HG03457 (cell line): ENCODE data around the gene TRAF3IP3.

ENCODE experiments used
- ATAC-seq: cut with Tn5 transposase; IDR thresholded peaks from one replicate; pipeline ENCODE4 v1.9.1; 2021; ENCODE audit warnings: moderate number of reproducible peaks; ENCODE audit not compliant: unreplicated experiment

TRAF3IP3 gene

DNA sequence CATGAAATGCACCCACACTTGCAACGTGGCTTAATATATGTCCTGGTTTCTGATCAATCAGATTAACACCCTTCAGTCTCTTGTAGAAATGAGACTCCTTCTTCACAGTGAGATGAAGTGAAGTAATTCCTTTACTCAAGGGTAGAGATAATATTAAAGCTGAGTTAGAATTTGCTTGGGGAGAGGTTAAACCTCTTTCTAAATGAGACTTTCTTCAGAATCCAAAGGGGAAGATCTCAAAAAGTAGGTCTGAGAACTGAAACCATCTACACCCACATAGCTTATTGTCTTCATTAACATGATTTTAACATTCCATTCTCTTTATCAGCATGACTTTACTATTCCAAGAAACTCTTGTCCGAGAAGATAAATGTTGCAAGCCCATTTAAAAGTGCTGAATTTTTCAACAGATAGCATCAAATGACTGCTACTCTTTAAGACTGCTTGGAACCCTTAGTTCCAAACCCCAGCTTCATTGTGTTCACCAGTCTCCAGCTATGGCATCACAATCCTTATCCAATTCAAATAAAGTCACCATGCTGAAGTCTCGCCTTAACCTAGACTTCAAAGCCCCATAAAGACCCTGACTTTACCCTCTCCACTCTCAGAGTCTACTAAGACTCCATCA, 19.2 kb upstream of the TRAF3IP3 start:
- no peak for ATAC-seq

DNA sequence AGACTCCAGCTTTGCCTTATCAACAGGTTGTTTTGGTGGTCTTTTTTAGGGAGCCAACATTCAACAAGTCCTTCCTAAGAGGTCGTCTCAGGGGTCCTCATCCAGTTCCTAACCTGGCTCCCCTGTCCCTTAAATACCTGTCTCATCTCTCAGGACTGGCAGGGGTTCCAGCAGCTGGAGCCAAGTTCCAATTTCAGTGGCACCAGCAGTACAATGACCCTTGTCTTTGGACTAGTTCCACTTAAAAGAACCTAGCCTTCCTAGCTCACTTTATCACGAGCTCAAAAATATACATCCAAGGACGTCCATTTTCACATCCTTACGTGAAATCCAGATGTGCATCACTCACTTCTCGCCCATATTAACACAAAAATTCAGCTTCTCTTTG, 18.7 kb upstream of the TRAF3IP3 start:
- no peak for ATAC-seq

DNA sequence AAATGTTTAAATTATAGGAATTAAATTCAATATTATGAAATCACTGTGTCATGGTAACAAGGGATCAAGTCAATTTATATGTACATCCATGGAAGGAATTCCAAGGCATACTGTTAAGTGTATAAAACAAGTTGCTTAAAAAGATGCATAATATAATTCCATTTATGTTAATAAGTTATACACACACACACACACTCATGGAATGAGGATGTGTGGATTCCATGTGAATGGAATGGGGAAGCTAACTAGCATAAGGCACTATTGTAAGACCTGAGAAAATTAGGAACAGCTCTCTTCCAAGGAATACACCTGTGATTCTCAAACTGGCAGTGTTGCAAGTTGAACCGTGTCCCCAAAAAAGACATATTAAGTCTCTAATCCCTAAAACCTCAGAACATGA, 17.6 kb upstream of the TRAF3IP3 start:
- no peak for ATAC-seq

GRCh38 chr1:209741193-209741592, 14.7 kb upstream of the TRAF3IP3 start:
- no peak for ATAC-seq

GRCh38 chr1:209741889-209742288, 14.0 kb upstream of the TRAF3IP3 start:
- no peak for ATAC-seq

- no peak for ATAC-seq
Observed at GRCh38 chr1:209742409-209743144, 13.3 kb upstream of the TRAF3IP3 start.

DNA sequence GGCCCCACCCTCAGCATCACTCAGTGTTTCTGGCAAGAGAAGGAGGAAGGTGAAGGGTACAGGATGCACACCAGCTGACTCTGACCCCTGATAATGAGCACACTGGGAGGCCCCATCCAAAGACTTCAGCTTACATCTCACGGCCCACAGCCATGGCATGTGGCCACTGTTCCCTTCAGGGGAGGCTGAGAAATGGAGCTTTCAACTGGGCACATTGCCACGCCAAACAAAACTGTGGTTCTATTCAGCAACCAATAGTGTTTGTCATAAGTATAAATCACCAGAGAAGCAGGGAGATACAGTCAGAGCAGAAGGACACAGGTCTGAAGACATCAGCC, 12.7 kb upstream of the TRAF3IP3 start:
- ATAC-seq, result no peak

- ATAC-seq, result no peak
Observed at GRCh38 chr1:209746451-209747165, 9.2 kb upstream of the TRAF3IP3 start.

- ATAC-seq, result peak; percentile 72
Observed at GRCh38 chr1:209747580-209748262, 8.1 kb upstream of the TRAF3IP3 start.

DNA sequence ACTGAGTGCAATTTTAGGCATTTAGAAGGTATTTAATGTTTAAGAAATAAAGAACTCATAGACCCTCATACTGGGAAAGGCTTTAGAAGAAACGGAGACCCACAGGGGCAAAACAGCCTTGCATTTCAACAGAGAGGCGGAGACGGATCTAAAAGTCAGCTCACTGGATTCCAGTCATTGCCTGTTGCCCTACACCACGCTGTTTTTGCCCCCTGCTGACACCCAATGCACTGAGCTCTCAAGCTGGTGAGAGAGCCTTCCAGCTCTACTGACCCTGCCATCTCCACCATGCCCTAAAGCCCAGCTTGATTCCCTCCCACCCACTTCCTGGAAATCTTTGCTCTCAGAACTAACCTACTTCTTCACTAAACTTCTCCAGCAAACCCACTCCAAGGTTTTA, 7.2 kb upstream of the TRAF3IP3 start:
- no peak for ATAC-seq

DNA sequence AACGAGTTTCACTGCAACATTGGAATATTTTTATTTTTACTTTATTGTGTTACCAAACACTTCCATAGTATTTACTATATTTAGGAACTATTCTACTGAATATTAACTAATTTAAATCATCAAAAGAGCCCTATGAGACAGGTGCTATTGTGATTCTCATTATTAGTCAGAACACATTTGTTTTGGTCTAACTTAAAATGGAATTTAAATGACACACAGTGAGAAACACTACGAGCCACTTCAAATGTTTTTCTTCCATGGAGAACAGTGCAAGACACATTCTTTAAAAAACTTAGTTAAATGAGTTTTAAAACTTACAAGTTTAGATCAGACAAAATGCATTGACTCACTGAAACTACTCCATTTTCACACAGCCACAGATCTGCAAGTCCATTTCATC, 6.6 kb upstream of the TRAF3IP3 start:
- no peak for ATAC-seq

GRCh38 chr1:209749670-209750323, 6.1 kb upstream of the TRAF3IP3 start:
- ATAC-seq, result no peak

GRCh38 chr1:209751627-209752231, 4.1 kb upstream of the TRAF3IP3 start:
- peak; percentile 41 for ATAC-seq

- no peak for ATAC-seq
Observed at GRCh38 chr1:209752890-209753289, 3.0 kb upstream of the TRAF3IP3 start.

DNA sequence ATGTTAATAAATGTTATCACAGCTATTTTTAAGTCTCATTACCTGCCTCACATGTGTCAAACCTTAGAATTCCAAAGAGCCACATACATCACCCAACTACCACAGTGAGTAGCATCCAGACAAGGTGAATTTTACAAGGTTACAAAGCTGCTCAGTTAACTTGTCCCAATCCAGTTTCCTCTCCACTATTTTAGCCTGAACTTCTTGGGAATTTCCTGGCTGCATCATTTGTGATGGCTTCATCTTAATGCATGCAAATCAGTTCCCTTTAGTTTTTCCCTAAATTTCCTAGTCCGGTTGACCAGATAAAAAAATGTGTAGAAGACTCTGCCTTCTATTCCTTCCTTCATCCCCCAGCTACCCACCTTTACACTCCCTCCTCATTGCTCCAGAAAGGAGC, 597 bp upstream of the TRAF3IP3 start:
- ATAC-seq, result no peak

DNA sequence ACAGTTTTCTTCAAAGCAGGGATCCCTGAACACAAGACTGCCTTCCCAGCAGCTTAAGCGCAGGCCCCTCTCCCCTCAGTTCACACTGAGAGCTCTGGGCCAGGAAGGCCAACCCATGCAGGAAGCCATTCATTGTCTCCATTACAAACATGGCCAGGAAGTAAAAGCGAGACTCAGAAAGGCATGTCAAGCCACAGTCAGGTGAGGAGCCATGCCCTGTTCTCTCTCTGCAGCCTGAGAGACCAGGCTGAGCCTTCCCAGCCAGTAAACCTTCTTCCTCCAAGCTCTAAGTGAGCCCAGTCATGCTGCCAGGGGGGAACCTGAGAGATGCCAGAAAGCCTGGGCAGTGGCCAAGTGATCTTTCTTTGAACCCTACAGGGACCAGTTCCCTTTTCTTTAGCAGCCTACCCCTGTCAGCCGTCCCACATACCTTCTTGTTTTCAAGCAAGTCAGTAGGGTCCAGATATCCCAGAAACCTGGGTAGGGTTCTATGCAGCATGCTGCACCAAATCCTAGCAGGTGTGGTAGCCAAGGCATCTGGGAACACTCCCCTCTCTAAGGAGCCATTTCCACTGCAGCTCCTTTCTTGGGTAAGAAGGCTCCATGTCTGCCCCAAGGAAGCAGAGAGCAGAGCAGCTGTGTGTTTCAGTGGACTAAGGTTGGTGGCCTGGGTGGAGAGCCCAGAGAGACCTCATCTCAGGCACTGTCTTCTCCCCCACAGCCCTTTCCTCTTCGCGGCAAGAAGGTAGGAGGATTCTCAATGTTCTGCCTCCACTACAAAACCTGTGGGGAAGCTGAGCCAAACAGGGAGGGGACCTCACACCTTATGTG, 977 bp downstream of the TRAF3IP3 start:
- peak; percentile 36 for ATAC-seq

GRCh38 chr1:209758400-209758799, 2.5 kb downstream of the TRAF3IP3 start:
- ATAC-seq, result no peak

- ATAC-seq, result no peak
Observed at GRCh38 chr1:209759829-209760359, 4.0 kb downstream of the TRAF3IP3 start.

GRCh38 chr1:209761011-209761635, 5.3 kb downstream of the TRAF3IP3 start:
- no peak for ATAC-seq
